SK-N-SH (cell line): Measurements from ENCODE around the gene GLA. TPM values are rescaled to one million over a fixed set of nuclear protein-coding genes. Genes with fewer than 3 reads are reported as not detected.

ENCODE experiments used
- CTCF ChIA-PET: fragments of 300-600, 350-600 bp; formaldehyde crosslinking; extraction: SDS; loops from one replicate; lab custom pipeline; 2021; lab: Yijun Ruan, JAX
- POLR2A ChIA-PET: fragments of 350-600 bp; sonication (Branson Sonifier 250); formaldehyde crosslinking; extraction: SDS; loops from one replicate; lab custom pipeline; 2020; ENCODE audit warnings: antibody characterized with exemption, inconsistent platforms; lab: Yijun Ruan, JAX
- DNase-seq: peaks from one replicate; pipeline ENCODE4 v3.0.0; 2012
- H2AFZ ChIP-seq: fragments of 200-600 bp; sonication (generic); 2 replicates; pipeline ENCODE4 v1.8.1; 2016; ENCODE audit warnings: antibody characterized with exemption, mild to moderate bottlenecking, low read depth
- H3F3A ChIP-seq: fragments of 200-600 bp; sonication (generic); replicated peaks from 2 replicates; pipeline ENCODE3; 2016; ENCODE audit warnings: antibody characterized with exemption, mild to moderate bottlenecking; ENCODE audit not compliant: insufficient read depth
- H3K27ac ChIP-seq, 2 experiments: fragments of 200-500 bp in 1 of 2; fragments of 200-600 bp in 1 of 2; sonication (Bioruptor generic) in 1 of 2; sonication (generic), shearing (Covaris generic) in 1 of 2; 2 replicates each; pipeline versions ENCODE4 v1.5.1 to v1.6.1; 2014 to 2016; ENCODE audit warnings: low read depth in 2 of 2, inconsistent platforms in 1 of 2, low read length in 1 of 2, mild to moderate bottlenecking in 1 of 2, mixed read lengths in 1 of 2
- H3K27me3 ChIP-seq: fragments of 200-600 bp; sonication (generic), shearing (Covaris generic); 2 replicates; pipeline ENCODE4 v1.6.1; 2016; ENCODE audit warnings: mixed run types; ENCODE audit not compliant: insufficient read depth
- H3K36me3 ChIP-seq, 2 experiments: fragments of 200-500 bp in 1 of 2; fragments of 200-600 bp in 1 of 2; sonication (Bioruptor generic) in 1 of 2; sonication (generic) in 1 of 2; replicated peaks in 1 of 2; 2 replicates each; pipeline versions ENCODE3 to v1.5.1; 2014 to 2016; ENCODE audit warnings: low read length in 1 of 2, mild to moderate bottlenecking in 1 of 2; ENCODE audit not compliant: insufficient read depth in 2 of 2, control insufficient read depth in 1 of 2
- H3K4me1 ChIP-seq, 2 experiments: fragments of 200-500 bp in 1 of 2; fragments of 200-600 bp in 1 of 2; sonication (Bioruptor generic) in 1 of 2; sonication (generic), shearing (Covaris generic) in 1 of 2; 2 replicates each; pipeline versions ENCODE4 v1.5.1 to v1.6.1; 2014 to 2016; ENCODE audit warnings: low read depth in 1 of 2, low read length in 1 of 2, mixed run types in 1 of 2; ENCODE audit not compliant: insufficient read depth in 2 of 2, control insufficient read depth in 1 of 2
- H3K4me2 ChIP-seq: fragments of 200-600 bp; sonication (generic), shearing (Covaris generic); 2 replicates; pipeline ENCODE4 v1.6.1; 2017; ENCODE audit warnings: mixed run types
- H3K4me3 ChIP-seq, 2 experiments: fragments of 200-500 bp in 1 of 2; fragments of 200-600 bp in 1 of 2; sonication (Bioruptor generic) in 1 of 2; sonication (generic), shearing (Covaris generic) in 1 of 2; 2 replicates each; pipeline versions ENCODE4 v1.5.1 to v1.8.1; 2014 to 2016; ENCODE audit warnings: low read depth in 2 of 2, inconsistent platforms in 1 of 2, low read length in 1 of 2, mild to moderate bottlenecking in 1 of 2, mixed read lengths in 1 of 2, moderate library complexity in 1 of 2
- H3K79me2 ChIP-seq: fragments of 200-600 bp; sonication (generic); 2 replicates; pipeline ENCODE4 v1.8.1; 2017; ENCODE audit warnings: mild to moderate bottlenecking; ENCODE audit not compliant: insufficient read depth
- H3K9ac ChIP-seq: fragments of 200-600 bp; sonication (generic); 2 replicates; pipeline ENCODE4 v1.6.1; 2017; ENCODE audit warnings: mixed run types
- H3K9me2 ChIP-seq: fragments of 200-600 bp; sonication (generic); 2 replicates; pipeline ENCODE4 v1.6.1; 2017; ENCODE audit warnings: mixed run types
- H3K9me3 ChIP-seq: fragments of 200-600 bp; sonication (generic); 2 replicates; pipeline ENCODE4 v1.6.1; 2017; ENCODE audit warnings: mixed run types, mild to moderate bottlenecking, moderate library complexity
- H4K20me1 ChIP-seq: fragments of 200-600 bp; sonication (generic); 2 replicates; pipeline ENCODE4 v1.6.1; 2017; ENCODE audit warnings: mild to moderate bottlenecking, mixed run types; ENCODE audit not compliant: insufficient read depth
- CHD2 ChIP-seq: fragments of 150-350 bp; IDR thresholded peaks from 2 replicates; pipeline ENCODE4 v1.6.1; 2018; ENCODE audit warnings: low read length; ENCODE audit not compliant: partially characterized antibody
- ELF1 ChIP-seq: IDR thresholded peaks from 2 replicates; pipeline ENCODE4 v1.4.0; 2012
- EP300 ChIP-seq, 2 experiments: IDR thresholded peaks; 2 replicates each; pipeline versions ENCODE4 v1.4.0 to v1.6.1; 2012; ENCODE audit warnings: borderline replicate concordance in 1 of 2, low read depth in 1 of 2, low read length in 1 of 2
- EZH2phosphoT487 ChIP-seq: fragments of 200-600 bp; sonication (generic); IDR thresholded peaks from 2 replicates; pipeline ENCODE4 v1.6.1; 2017; ENCODE audit warnings: low read depth, mixed run types, mild to moderate bottlenecking, antibody characterized with exemption, moderate library complexity, borderline replicate concordance
- FOSL2 ChIP-seq: IDR thresholded peaks from 2 replicates; pipeline ENCODE4 v1.4.0; 2012; ENCODE audit warnings: low read depth, mild to moderate bottlenecking, moderate library complexity, borderline replicate concordance
- FOXJ3 ChIP-seq: sonication (generic); formaldehyde crosslinking; IDR thresholded peaks from 2 replicates; pipeline ENCODE4 v1.5.1; 2020; ENCODE audit warnings: mild to moderate bottlenecking, missing genetic modification reagents
- FOXM1 ChIP-seq: IDR thresholded peaks from 2 replicates; pipeline ENCODE4 v1.4.0; 2012; ENCODE audit warnings: low read depth, mild to moderate bottlenecking
- GABPA ChIP-seq: IDR thresholded peaks from 2 replicates; pipeline ENCODE4 v1.4.0; 2012; ENCODE audit warnings: low read depth, mild to moderate bottlenecking
- JUND ChIP-seq: IDR thresholded peaks from 2 replicates; pipeline ENCODE4 v1.4.0; 2012
- NFIC ChIP-seq: IDR thresholded peaks from 2 replicates; pipeline ENCODE4 v1.4.0; 2012; ENCODE audit warnings: borderline replicate concordance
- POLR2AphosphoS5 ChIP-seq: IDR thresholded peaks from 2 replicates; pipeline ENCODE4 v1.6.1; 2012; ENCODE audit warnings: low read depth, low read length
- RCOR1 ChIP-seq: fragments of 150-350 bp; IDR thresholded peaks from 2 replicates; pipeline ENCODE4 v1.6.1; 2017; ENCODE audit warnings: antibody characterized with exemption, low read length
- RFX5 ChIP-seq: IDR thresholded peaks from 2 replicates; pipeline ENCODE4 v1.6.1; 2012; ENCODE audit warnings: mild to moderate bottlenecking, improper control_type of control experiment, low read length
- RXRA ChIP-seq: IDR thresholded peaks from 2 replicates; pipeline ENCODE4 v1.4.0; 2012; ENCODE audit warnings: low read depth, mild to moderate bottlenecking, borderline replicate concordance
- SIN3A ChIP-seq: IDR thresholded peaks from 2 replicates; pipeline ENCODE4 v1.6.1; 2012; ENCODE audit warnings: low read depth, mild to moderate bottlenecking, low read length, moderate library complexity, borderline replicate concordance
- TAF1 ChIP-seq: IDR thresholded peaks from 2 replicates; pipeline ENCODE4 v1.6.1; 2012; ENCODE audit warnings: low read depth, mild to moderate bottlenecking, low read length, moderate library complexity, borderline replicate concordance
- TCF12 ChIP-seq: IDR thresholded peaks from 2 replicates; pipeline ENCODE4 v1.4.0; 2012
- TEAD4 ChIP-seq: IDR thresholded peaks from 2 replicates; pipeline ENCODE4 v1.4.0; 2012; ENCODE audit warnings: mild to moderate bottlenecking, borderline replicate concordance; ENCODE audit not compliant: insufficient read depth
- YY1 ChIP-seq: IDR thresholded peaks from 2 replicates; pipeline ENCODE4 v1.4.0; 2012; ENCODE audit warnings: low read depth, mild to moderate bottlenecking
- WGBS: methylation state at CpG from one replicate; pipeline ENCODE4 v1.1.6; 2017; ENCODE audit warnings: low lambda C conversion rate; 5-methylcytosine and 5-hydroxymethylcytosine counted together
- polyA plus RNA-seq, 3 experiments: library from polyadenylated mRNA; depleted of rRNA; stranded (reverse); fragments of >200 nt; gene quantifications; 2 replicates each; pipeline ENCODE4 v1.2.3, GENCODE V29; 2012
- TF ChIP-seq, protein P1 (sequence below): fragments of 200-600 bp; sonication (generic); IDR thresholded peaks from 2 replicates; pipeline ENCODE4 v1.6.1; 2017; ENCODE audit warnings: antibody characterized with exemption, mild to moderate bottlenecking, moderate library complexity
- TF ChIP-seq, protein P2 (sequence below): IDR thresholded peaks from 2 replicates; pipeline ENCODE4 v1.4.0; 2012; ENCODE audit warnings: low read depth, borderline replicate concordance
- TF ChIP-seq, protein P3 (sequence below): fragments of 150-350 bp; IDR thresholded peaks from 2 replicates; pipeline ENCODE4 v1.6.1; 2017; ENCODE audit warnings: antibody characterized with exemption, low read length, low read depth, borderline replicate concordance
- TF ChIP-seq, protein P4 (sequence below): IDR thresholded peaks from 2 replicates; pipeline ENCODE4 v1.4.0; 2012; ENCODE audit warnings: low read depth
- TF ChIP-seq, protein P5 (sequence below): IDR thresholded peaks from 2 replicates; pipeline ENCODE4; 2012

The GLA gene
- polyA plus RNA-seq, 1 of the 3 experiments (the other 2 are of a cell fraction) = 20.4 TPM

DNA sequence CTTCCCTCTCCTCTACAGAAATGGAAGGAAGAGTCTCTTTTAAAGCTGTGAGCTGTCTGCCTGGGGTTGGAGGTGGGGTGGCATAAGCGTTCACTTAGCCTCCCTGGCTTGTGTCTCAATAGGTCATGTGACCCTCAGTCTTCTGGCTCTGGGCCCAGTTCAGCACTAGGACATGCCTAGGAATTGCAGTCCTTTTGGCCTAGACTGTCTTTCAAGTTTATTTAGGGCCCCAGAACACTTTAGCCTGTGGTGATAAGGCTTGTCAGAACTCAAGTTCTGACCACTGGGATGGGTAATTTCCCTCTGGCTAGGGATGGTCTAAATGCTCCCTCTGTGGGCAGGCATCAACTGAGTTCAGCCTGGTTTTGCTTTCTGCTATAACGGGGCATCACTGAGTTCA lies 43.2 kb upstream of the GLA start:
- H3K4me2 ChIP-seq = no peak overlapping the region
- TF ChIP-seq NFIC (no peak), SIN3A (no peak), EP300 (IDR thresholded peaks at IDR 0.05; ENCODE audit: borderline replicate concordance in 1 of 2, low read depth in 1 of 2, low read length in 1 of 2) (no peak), GABPA (no peak)
- TF ChIP-seq, protein P1, sequence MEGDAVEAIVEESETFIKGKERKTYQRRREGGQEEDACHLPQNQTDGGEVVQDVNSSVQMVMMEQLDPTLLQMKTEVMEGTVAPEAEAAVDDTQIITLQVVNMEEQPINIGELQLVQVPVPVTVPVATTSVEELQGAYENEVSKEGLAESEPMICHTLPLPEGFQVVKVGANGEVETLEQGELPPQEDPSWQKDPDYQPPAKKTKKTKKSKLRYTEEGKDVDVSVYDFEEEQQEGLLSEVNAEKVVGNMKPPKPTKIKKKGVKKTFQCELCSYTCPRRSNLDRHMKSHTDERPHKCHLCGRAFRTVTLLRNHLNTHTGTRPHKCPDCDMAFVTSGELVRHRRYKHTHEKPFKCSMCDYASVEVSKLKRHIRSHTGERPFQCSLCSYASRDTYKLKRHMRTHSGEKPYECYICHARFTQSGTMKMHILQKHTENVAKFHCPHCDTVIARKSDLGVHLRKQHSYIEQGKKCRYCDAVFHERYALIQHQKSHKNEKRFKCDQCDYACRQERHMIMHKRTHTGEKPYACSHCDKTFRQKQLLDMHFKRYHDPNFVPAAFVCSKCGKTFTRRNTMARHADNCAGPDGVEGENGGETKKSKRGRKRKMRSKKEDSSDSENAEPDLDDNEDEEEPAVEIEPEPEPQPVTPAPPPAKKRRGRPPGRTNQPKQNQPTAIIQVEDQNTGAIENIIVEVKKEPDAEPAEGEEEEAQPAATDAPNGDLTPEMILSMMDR = no peak
- TF ChIP-seq, protein P2, sequence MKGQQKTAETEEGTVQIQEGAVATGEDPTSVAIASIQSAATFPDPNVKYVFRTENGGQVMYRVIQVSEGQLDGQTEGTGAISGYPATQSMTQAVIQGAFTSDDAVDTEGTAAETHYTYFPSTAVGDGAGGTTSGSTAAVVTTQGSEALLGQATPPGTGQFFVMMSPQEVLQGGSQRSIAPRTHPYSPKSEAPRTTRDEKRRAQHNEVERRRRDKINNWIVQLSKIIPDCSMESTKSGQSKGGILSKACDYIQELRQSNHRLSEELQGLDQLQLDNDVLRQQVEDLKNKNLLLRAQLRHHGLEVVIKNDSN = peak; percentile 57; the same call in 1 of the 2 replicates
- TF ChIP-seq, protein P3, sequence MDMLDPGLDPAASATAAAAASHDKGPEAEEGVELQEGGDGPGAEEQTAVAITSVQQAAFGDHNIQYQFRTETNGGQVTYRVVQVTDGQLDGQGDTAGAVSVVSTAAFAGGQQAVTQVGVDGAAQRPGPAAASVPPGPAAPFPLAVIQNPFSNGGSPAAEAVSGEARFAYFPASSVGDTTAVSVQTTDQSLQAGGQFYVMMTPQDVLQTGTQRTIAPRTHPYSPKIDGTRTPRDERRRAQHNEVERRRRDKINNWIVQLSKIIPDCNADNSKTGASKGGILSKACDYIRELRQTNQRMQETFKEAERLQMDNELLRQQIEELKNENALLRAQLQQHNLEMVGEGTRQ = no peak
- H3F3A ChIP-seq = no peaks in the 10 kb centered on the region
- WGBS = 37% methylated on average over 2 of the region's 2 CpGs
- no peaks in the 10 kb centered on the region for H3K9me3 ChIP-seq
- H3K4me1 ChIP-seq = no peaks in the 10 kb centered on the region
- no peaks in the 10 kb centered on the region for H3K79me2 ChIP-seq
- H3K27ac ChIP-seq = no peak overlapping the region
- no peak for DNase-seq
- H3K9me2 ChIP-seq = no peaks in the 10 kb centered on the region
- H2AFZ ChIP-seq = no peak overlapping the region
- H4K20me1 ChIP-seq = no peaks in the 10 kb centered on the region
- POLR2A ChIA-PET = no interaction called here
- H3K9ac ChIP-seq = no peak overlapping the region
- CTCF ChIA-PET = no interaction called here
- H3K4me3 ChIP-seq = no peak overlapping the region
- H3K36me3 ChIP-seq = no peaks in the 10 kb centered on the region
- H3K27me3 ChIP-seq = no peaks in the 10 kb centered on the region

DNA sequence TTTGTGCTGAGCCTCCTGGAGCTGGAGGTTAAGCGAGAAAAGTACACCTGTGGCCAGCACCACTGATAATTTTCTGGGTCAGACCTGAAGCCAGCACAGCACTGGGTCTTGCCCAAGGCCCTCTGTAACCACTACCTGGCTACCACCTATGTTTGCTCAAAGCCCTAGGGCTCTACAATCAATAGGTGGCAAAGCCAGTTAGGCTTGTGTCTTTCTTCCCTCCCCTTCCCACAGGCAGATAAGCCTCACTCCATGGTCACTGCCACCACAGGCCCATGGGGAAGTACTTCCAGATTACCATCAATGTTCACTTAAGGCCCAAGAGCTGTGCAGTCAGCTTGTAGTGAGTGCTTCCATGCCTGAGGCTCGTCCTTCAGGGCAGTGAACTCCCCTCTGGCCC lies 42.4 kb upstream of the GLA start:
- Histone ChIP-seq H3K79me2 (no peaks in the 10 kb centered on the region), H3K36me3 (no peaks in the 10 kb centered on the region), H3K4me2 (no peak overlapping the region), H3K9me3 (no peaks in the 10 kb centered on the region), H4K20me1 (no peaks in the 10 kb centered on the region), H3K4me1 (no peaks in the 10 kb centered on the region), H3K4me3 (no peak overlapping the region), H2AFZ (no peak overlapping the region), H3K9ac (no peak overlapping the region), H3K27me3 (no peaks in the 10 kb centered on the region), H3K27ac (no peak overlapping the region), H3K9me2 (no peaks in the 10 kb centered on the region), H3F3A (no peaks in the 10 kb centered on the region)
- ChIA-PET CTCF (no interaction called here), POLR2A (no interaction called here)
- TF ChIP-seq, protein P4, sequence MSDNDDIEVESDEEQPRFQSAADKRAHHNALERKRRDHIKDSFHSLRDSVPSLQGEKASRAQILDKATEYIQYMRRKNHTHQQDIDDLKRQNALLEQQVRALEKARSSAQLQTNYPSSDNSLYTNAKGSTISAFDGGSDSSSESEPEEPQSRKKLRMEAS = no peak
- no peak for TF ChIP-seq NFIC
- no peak for TF ChIP-seq JUND
- TF ChIP-seq, protein P5, sequence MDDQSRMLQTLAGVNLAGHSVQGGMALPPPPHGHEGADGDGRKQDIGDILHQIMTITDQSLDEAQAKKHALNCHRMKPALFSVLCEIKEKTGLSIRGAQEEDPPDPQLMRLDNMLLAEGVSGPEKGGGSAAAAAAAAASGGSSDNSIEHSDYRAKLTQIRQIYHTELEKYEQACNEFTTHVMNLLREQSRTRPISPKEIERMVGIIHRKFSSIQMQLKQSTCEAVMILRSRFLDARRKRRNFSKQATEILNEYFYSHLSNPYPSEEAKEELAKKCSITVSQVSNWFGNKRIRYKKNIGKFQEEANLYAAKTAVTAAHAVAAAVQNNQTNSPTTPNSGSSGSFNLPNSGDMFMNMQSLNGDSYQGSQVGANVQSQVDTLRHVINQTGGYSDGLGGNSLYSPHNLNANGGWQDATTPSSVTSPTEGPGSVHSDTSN = no peak
- TF ChIP-seq FOXJ3 (CRISPR knock-in tag) = no peak
- TF ChIP-seq ELF1 = no peak
- TF ChIP-seq TCF12 = no peak
- TF ChIP-seq POLR2AphosphoS5 = no peak
- no peak for TF ChIP-seq YY1
- TF ChIP-seq EZH2phosphoT487 = no peak
- no peak for TF ChIP-seq TAF1
- no peak for TF ChIP-seq RXRA
- TF ChIP-seq CHD2 = no peak
- no peak for TF ChIP-seq FOXM1
- TF ChIP-seq TEAD4 = no peak
- no peak for TF ChIP-seq RCOR1
- TF ChIP-seq FOSL2 = no peak
- no peak for TF ChIP-seq RFX5
- 9% methylated on average over 1 of the region's 2 CpGs for WGBS
- no peak for DNase-seq
